ENCODE results near the gene TAF6L.
"Not testable (repeated sequence)": the region's sequence is repeated elsewhere in the genome, so short reads cannot be mapped to it uniquely, and the experiment has no call there.

TAF6L gene

GRCh38 chr11:62805961-62806441 is 34.8 kb downstream of the TAF6L start:
- peak; percentile 56 to 62 for DNase-seq

- DNase-seq: no peak
Measured at GRCh38 chr11:62806611-62807121, 35.5 kb downstream of the TAF6L start.

GRCh38 chr11:62810748-62811147 is 39.6 kb downstream of the TAF6L start:
- DNase-seq: no peak

- DNase-seq: no peak
Measured at GRCh38 chr11:62811659-62812058, 40.5 kb downstream of the TAF6L start.

- DNase-seq: no peak
Measured at GRCh38 chr11:62816557-62816956, 45.4 kb downstream of the TAF6L start.

- DNase-seq: no peak
Measured at GRCh38 chr11:62817129-62817528, 45.9 kb downstream of the TAF6L start.

- no peak for DNase-seq
Measured at GRCh38 chr11:62823677-62824076, 52.5 kb downstream of the TAF6L start.

- DNase-seq: not testable (repeated sequence)
Measured at GRCh38 chr11:62828130-62828529, 56.9 kb downstream of the TAF6L start.

- no peak for DNase-seq
Measured at GRCh38 chr11:62830904-62831519, 59.8 kb downstream of the TAF6L start.

- DNase-seq: peak; percentile 100
Measured at GRCh38 chr11:62831520-62832335, 60.5 kb downstream of the TAF6L start, which contains the start of gene STX5. TSS of gene STX5 (minus strand) at chr11:62832051. CDS start at chr11:62831243, 808 bp downstream.

- peak in 1 of 2 experiments; percentile 45 for DNase-seq
Measured at GRCh38 chr11:62832336-62833234, 61.4 kb downstream of the TAF6L start, which contains the start of gene TEX54. TSS of gene TEX54 (minus strand) at chr11:62832841.

GRCh38 chr11:62835336-62835735 is 64.1 kb downstream of the TAF6L start:
- DNase-seq: no peak

All from activated T-cell treated with anti-CD3 and anti-CD28 coated beads, Interleukin-2, amount 50 U/mL, for 48 hours (primary cell).